PC-3 (cell line): Measurements from ENCODE around the gene HYCC2. TPM values are rescaled to one million over a fixed set of nuclear protein-coding genes. Genes with fewer than 3 reads are reported as not detected.
"Not testable (repeated sequence)": the region's sequence is repeated elsewhere in the genome, so short reads cannot be mapped to it uniquely, and the experiment has no call there.

Experiments
- ATAC-seq: fragments of 200-7000 bp; cut with Tn5 transposase; 2 replicates; pipeline ENCODE4 v1.9.1; 2020; ENCODE audit warnings: mild to moderate bottlenecking, moderate library complexity
- BruUV-seq: library from RNA; stranded (reverse); fragments of 400-500 nt; replicated peaks from 2 replicates; lab custom pipeline; 2021; lab: Mats Ljungman, UMichigan
- CTCF ChIA-PET: fragments of 300-600 bp; sonication (Branson Sonifier 250); formaldehyde crosslinking; loops from one replicate; lab custom pipeline; 2022; ENCODE audit warnings: antibody characterized with exemption; lab: Charles Lee
- POLR2A ChIA-PET: fragments of 300-600 bp; sonication (Branson Sonifier 250); formaldehyde crosslinking; loops from one replicate; lab custom pipeline; 2022; ENCODE audit warnings: antibody characterized with exemption; ENCODE audit not compliant: unreplicated experiment; lab: Charles Lee
- DNase-seq: peaks from one replicate; pipeline ENCODE4 v3.0.0-alpha.2; 2015
- H2AFZ ChIP-seq: fragments of 300-600 bp; sonication (generic); 2 replicates; pipeline ENCODE4 v1.6.0; 2016; ENCODE audit warnings: antibody characterized with exemption, low read length
- H3F3A ChIP-seq: fragments of 300-600 bp; sonication (generic); one replicate; pipeline ENCODE4 v1.6.0; 2017; ENCODE audit warnings: antibody characterized with exemption, low read length, control low read depth, mild to moderate bottlenecking; ENCODE audit not compliant: unreplicated experiment
- H3K27ac ChIP-seq: fragments of 300-600 bp; sonication (generic); 2 replicates; pipeline ENCODE4 v1.5.1; 2016; ENCODE audit warnings: mild to moderate bottlenecking, low read length
- H3K27me3 ChIP-seq: fragments of 300-600 bp; sonication (generic); 2 replicates; pipeline ENCODE4 v1.6.1; 2016; ENCODE audit warnings: low read length, mixed read lengths
- H3K36me3 ChIP-seq: fragments of 300-600 bp; sonication (generic); 2 replicates; pipeline ENCODE4 v1.6.1; 2016; ENCODE audit warnings: low read depth, mixed run types, low read length, mixed read lengths
- H3K4me1 ChIP-seq: fragments of 300-600 bp; sonication (generic); 2 replicates; pipeline ENCODE4 v1.5.1; 2016; ENCODE audit warnings: low read length; ENCODE audit not compliant: insufficient read depth
- H3K4me2 ChIP-seq: fragments of 300-600 bp; sonication (generic); 2 replicates; pipeline ENCODE4 v1.6.0; 2016; ENCODE audit warnings: low read length
- H3K4me3 ChIP-seq: fragments of 300-600 bp; sonication (generic); 2 replicates; pipeline ENCODE4 v1.5.1; 2016; ENCODE audit warnings: mild to moderate bottlenecking, low read length, mixed read lengths
- H3K79me2 ChIP-seq: fragments of 300-600 bp; sonication (generic); 2 replicates; pipeline ENCODE4 v1.6.1; 2017; ENCODE audit warnings: low read length, mixed read lengths
- H3K9ac ChIP-seq: fragments of 300-600 bp; sonication (generic); 2 replicates; pipeline ENCODE4 v1.6.0; 2016; ENCODE audit warnings: mild to moderate bottlenecking, low read length
- H3K9me2 ChIP-seq: fragments of 300-600 bp; sonication (generic); replicated peaks from 2 replicates; pipeline ENCODE4 v1.6.1; 2016; ENCODE audit warnings: mixed run types, low read length, mixed read lengths
- H3K9me3 ChIP-seq: fragments of 300-600 bp; sonication (generic); 2 replicates; pipeline ENCODE4 v1.6.1; 2016; ENCODE audit warnings: low read length, mixed read lengths
- H4K20me1 ChIP-seq: fragments of 300-600 bp; sonication (generic); 2 replicates; pipeline ENCODE4 v1.6.1; 2016; ENCODE audit warnings: low read length, mixed read lengths
- CTCF ChIP-seq: fragments of 300-600 bp; sonication (generic); conservative IDR thresholded peaks from 2 replicates; pipeline ENCODE4 v1.5.1; 2017; ENCODE audit warnings: antibody characterized with exemption, low read depth, mild to moderate bottlenecking, low read length
- EZH2 ChIP-seq: fragments of 300-600 bp; sonication (generic); IDR thresholded peaks from one replicate; pipeline ENCODE4 v1.6.1; 2017; ENCODE audit warnings: antibody characterized with exemption, mild to moderate bottlenecking, low read length; ENCODE audit not compliant: unreplicated experiment
- EZH2phosphoT487 ChIP-seq: fragments of 300-600 bp; sonication (generic); IDR thresholded peaks from 2 replicates; pipeline ENCODE4 v1.6.1; 2018; ENCODE audit warnings: mild to moderate bottlenecking, antibody characterized with exemption, low read length, borderline replicate concordance
- intact Hi-C: fragments of 100-400 bp; cut with micrococcal nuclease; formaldehyde crosslinking; loops from 2 replicates; pipeline ENCODE4 v1.9.0; 2023
- total RNA-seq: library from RNA; depleted of rRNA; stranded (reverse); fragments of >200 nt; gene quantifications from 2 replicates; pipeline ENCODE4 v1.2.3, GENCODE V29; 2014

HYCC2 gene
- total RNA-seq, 1 experiment from 2014 or later, result 3.6 TPM

GRCh38 chr2:201040867-201041628 is 30.4 kb downstream of the HYCC2 start:
- no peaks in the 10 kb centered on the region for H3K9me2 ChIP-seq
- no peaks in the 10 kb centered on the region for H4K20me1 ChIP-seq
- BruUV-seq, result no TSS peak
- no peak for TF ChIP-seq EZH2
- no peak overlapping the region for H3K9ac ChIP-seq
- ChIA-PET POLR2A (no interaction called here), CTCF (no interaction called here)
- H3F3A ChIP-seq, result no peaks in the 10 kb centered on the region
- no peak overlapping the region for H3K4me2 ChIP-seq
- H3K27ac ChIP-seq, result no peak overlapping the region
- H3K4me3 ChIP-seq, result no peak overlapping the region
- no peak overlapping the region for H2AFZ ChIP-seq
- H3K79me2 ChIP-seq, result peaks cover 12% of the 10 kb centered on the region
- 0 out of 2 replicates have a peak, but pooled peaks cover 3% of the 10 kb centered on the region for H3K36me3 ChIP-seq
- no peaks in the 10 kb centered on the region for H3K27me3 ChIP-seq
- H3K4me1 ChIP-seq, result no peaks in the 10 kb centered on the region
- no peaks in the 10 kb centered on the region for H3K9me3 ChIP-seq
- no peak for DNase-seq
- ATAC-seq, result no peak
- intact Hi-C loops, result no loop called here

GRCh38 chr2:201038855-201039254 is 32.6 kb downstream of the HYCC2 start:
- Histone ChIP-seq H3K79me2 (peaks cover 4% of the 10 kb centered on the region), H3F3A (no peaks in the 10 kb centered on the region), H2AFZ (no peak overlapping the region), H4K20me1 (no peaks in the 10 kb centered on the region), H3K9ac (no peak overlapping the region), H3K4me1 (no peaks in the 10 kb centered on the region), H3K36me3 (0 out of 2 replicates have a peak, but pooled peaks cover 3% of the 10 kb centered on the region), H3K4me2 (no peak overlapping the region), H3K4me3 (no peak overlapping the region), H3K27ac (no peak overlapping the region), H3K9me3 (no peaks in the 10 kb centered on the region), H3K27me3 (no peaks in the 10 kb centered on the region), H3K9me2 (no peaks in the 10 kb centered on the region)
- TF ChIP-seq EZH2 (no peak), EZH2phosphoT487 (no peak), CTCF (no peak)
- POLR2A ChIA-PET, result no interaction called here
- no peak for DNase-seq
- intact Hi-C loops, result no loop called here
- ATAC-seq, result no peak
- BruUV-seq, result no TSS peak
- CTCF ChIA-PET, result no interaction called here

- H3K27me3 ChIP-seq, intact Hi-C loops, BruUV-seq, H3K9me3 ChIP-seq, H3F3A ChIP-seq, H3K4me2 ChIP-seq, H3K9me2 ChIP-seq, ATAC-seq, H3K27ac ChIP-seq, H3K4me3 ChIP-seq, POLR2A ChIA-PET, DNase-seq, H3K9ac ChIP-seq, H3K4me1 ChIP-seq, H2AFZ ChIP-seq, CTCF ChIA-PET, H4K20me1 ChIP-seq, H3K36me3 ChIP-seq, H3K79me2 ChIP-seq: not testable (repeated sequence)
These were observed 33.1 kb downstream of the HYCC2 start for GRCh38 chr2:201038361-201038760.

- H3K79me2 ChIP-seq, intact Hi-C loops: not testable (repeated sequence)
These were observed 37.1 kb downstream of the HYCC2 start for GRCh38 chr2:201034355-201034754.

More at GRCh38 chr2:201034355-201034754, 37.1 kb downstream of the HYCC2 start:
- H3F3A ChIP-seq, H3K4me2 ChIP-seq, H2AFZ ChIP-seq, CTCF ChIA-PET, H3K27me3 ChIP-seq, DNase-seq, H3K4me1 ChIP-seq, H3K4me3 ChIP-seq, H3K9ac ChIP-seq, H3K27ac ChIP-seq, H3K9me2 ChIP-seq, H4K20me1 ChIP-seq, H3K9me3 ChIP-seq, BruUV-seq, H3K36me3 ChIP-seq, ATAC-seq: not testable (repeated sequence)
- POLR2A ChIA-PET, result interaction anchor here (0.6 kb wide), 1 partner anchor 36 kb away, joined by 4 read pairs; no protein-coding TSS in a partner anchor
